Mesothelial cell of epicardium (in vitro differentiated cells): ENCODE measurements around the gene PTH2R. TPM values are rescaled to one million over a fixed set of nuclear protein-coding genes. Genes with fewer than 3 reads are reported as not detected.
"Not testable (repeated sequence)": the region's sequence is repeated elsewhere in the genome, so short reads cannot be mapped to it uniquely, and the experiment has no call there.

Experiments
- DNase-seq, 2 experiments: peaks; one replicate each; pipeline ENCODE4 v3.0.0; 2021; ENCODE audit warnings: low spot score in 2 of 2; ENCODE audit not compliant: unreplicated experiment in 2 of 2
- H3K27ac Mint-ChIP-seq: 2 replicates; pipeline ENCODE4 v1.8.0; 2021; ENCODE audit warnings: mixed read lengths
- H3K27me3 Mint-ChIP-seq: 2 replicates; pipeline ENCODE4 v1.8.0; 2021; ENCODE audit warnings: low read depth, mixed read lengths
- H3K36me3 Mint-ChIP-seq: 2 replicates; pipeline ENCODE4 v1.8.0; 2021; ENCODE audit warnings: mixed read lengths
- H3K4me1 Mint-ChIP-seq: 2 replicates; pipeline ENCODE4 v1.8.0; 2021; ENCODE audit warnings: mixed read lengths
- H3K4me3 Mint-ChIP-seq: 2 replicates; pipeline ENCODE4 v1.8.0; 2021; ENCODE audit warnings: mild to moderate bottlenecking, moderate library complexity, mixed read lengths
- H3K9me3 Mint-ChIP-seq: 2 replicates; pipeline ENCODE4 v1.8.0; 2021; ENCODE audit warnings: mixed read lengths
- CTCF ChIP-seq: fragments of 200-600 bp; sonication (generic); IDR thresholded peaks from one replicate; pipeline ENCODE4 v1.5.0; 2021; ENCODE audit warnings: antibody characterized with exemption; ENCODE audit not compliant: unreplicated experiment
- total RNA-seq: library from RNA; stranded (reverse); gene quantifications from 3 replicates; pipeline ENCODE4 v1.2.1, GENCODE V29; 2021

The PTH2R gene
- total RNA-seq, 1 donor from 2014 or later, result not detected

GRCh38 chr2:208384637-208385036 lies 22.0 kb upstream of the PTH2R start:
- no peak overlapping the region for H3K4me3 Mint-ChIP-seq
- no peaks in the 10 kb centered on the region for H3K4me1 Mint-ChIP-seq
- no peak overlapping the region for H3K27ac Mint-ChIP-seq
- H3K27me3 Mint-ChIP-seq, result peaks cover 17% of the 10 kb centered on the region
- no peak for TF ChIP-seq CTCF
- no peak for DNase-seq
- H3K9me3 Mint-ChIP-seq, result peaks cover 4% of the 10 kb centered on the region
- no peaks in the 10 kb centered on the region for H3K36me3 Mint-ChIP-seq

- peaks cover 10% of the 10 kb centered on the region for H3K9me3 Mint-ChIP-seq
- peaks cover 17% of the 10 kb centered on the region for H3K27me3 Mint-ChIP-seq
- H3K4me1 Mint-ChIP-seq, result no peaks in the 10 kb centered on the region
Observed at GRCh38 chr2:208386541-208386940, 20.1 kb upstream of the PTH2R start.

GRCh38 chr2:208389940-208390339 lies 16.7 kb upstream of the PTH2R start:
- DNase-seq, result no peak
- peaks cover 34% of the 10 kb centered on the region for H3K9me3 Mint-ChIP-seq
- no peaks in the 10 kb centered on the region for H3K4me1 Mint-ChIP-seq
- H3K27ac Mint-ChIP-seq, result no peak overlapping the region
- peaks cover 5% of the 10 kb centered on the region for H3K36me3 Mint-ChIP-seq
- H3K4me3 Mint-ChIP-seq, result no peak overlapping the region
- no peak for TF ChIP-seq CTCF
- peaks cover 3% of the 10 kb centered on the region for H3K27me3 Mint-ChIP-seq

More at GRCh38 chr2:208386541-208386940, 20.1 kb upstream of the PTH2R start:
- no peak for TF ChIP-seq CTCF
- H3K27ac Mint-ChIP-seq, result no peak overlapping the region
- H3K4me3 Mint-ChIP-seq, result no peak overlapping the region
- no peak for DNase-seq
- no peaks in the 10 kb centered on the region for H3K36me3 Mint-ChIP-seq

GRCh38 chr2:208392300-208392699 lies 14.3 kb upstream of the PTH2R start:
- no peak for DNase-seq
- no peak overlapping the region for H3K4me3 Mint-ChIP-seq
- peaks cover 41% of the 10 kb centered on the region for H3K9me3 Mint-ChIP-seq

GRCh38 chr2:208396796-208397195 lies 9.8 kb upstream of the PTH2R start:
- not testable (repeated sequence) for H3K27ac Mint-ChIP-seq, DNase-seq, H3K4me3 Mint-ChIP-seq, H3K27me3 Mint-ChIP-seq, H3K4me1 Mint-ChIP-seq
- Mint-ChIP-seq H3K9me3 (peaks cover 31% of the 10 kb centered on the region), H3K36me3 (peaks cover 11% of the 10 kb centered on the region)

More at GRCh38 chr2:208392300-208392699, 14.3 kb upstream of the PTH2R start:
- Mint-ChIP-seq H3K4me1 (no peaks in the 10 kb centered on the region), H3K27me3 (no peaks in the 10 kb centered on the region), H3K36me3 (peaks cover 11% of the 10 kb centered on the region), H3K27ac (no peak overlapping the region)
- no peak for TF ChIP-seq CTCF

- no peak for TF ChIP-seq CTCF
Observed at GRCh38 chr2:208399201-208399600, 7.4 kb upstream of the PTH2R start.

More at GRCh38 chr2:208399201-208399600, 7.4 kb upstream of the PTH2R start:
- DNase-seq, result no peak
- Mint-ChIP-seq H3K27me3 (peaks cover 24% of the 10 kb centered on the region), H3K4me1 (no peaks in the 10 kb centered on the region), H3K36me3 (peaks cover 6% of the 10 kb centered on the region), H3K9me3 (peaks cover 12% of the 10 kb centered on the region), H3K4me3 (no peak overlapping the region), H3K27ac (no peak overlapping the region)
